IMR-90 (cell line): ENCODE measurements around the gene ZNF521. TPM values are rescaled to one million over a fixed set of nuclear protein-coding genes. Genes with fewer than 3 reads are reported as not detected.

Experiments
- ATAC-seq: fragments of 200-7000 bp; cut with Tn5 transposase; 2 replicates; pipeline ENCODE4 v1.9.1; 2020; ENCODE audit warnings: low read depth, mild to moderate bottlenecking, moderate library complexity
- BruUV-seq: library from RNA; stranded (reverse); fragments of 400-500 nt; replicated peaks from 2 replicates; lab custom pipeline; 2021; lab: Mats Ljungman, UMichigan
- CTCF ChIA-PET: fragments of 300-600 bp; formaldehyde crosslinking; extraction: SDS; loops from one replicate; lab custom pipeline; 2021; ENCODE audit warnings: antibody characterized with exemption; lab: Yijun Ruan, JAX
- POLR2A ChIA-PET: fragments of 300-600 bp; sonication (Branson Sonifier 250); formaldehyde crosslinking; loops from one replicate; lab custom pipeline; 2022; ENCODE audit warnings: antibody characterized with exemption; ENCODE audit not compliant: unreplicated experiment; lab: Charles Lee
- DNase-seq: peaks from one replicate; pipeline ENCODE4 v3.0.0; 2013
- H2AFZ ChIP-seq: replicated peaks from 2 replicates; pipeline ENCODE3; 2013; ENCODE audit warnings: low read length, mild to moderate bottlenecking; ENCODE audit not compliant: poor library complexity
- H2AK5ac ChIP-seq: 2 replicates; pipeline ENCODE4 v1.6.1; 2013; ENCODE audit warnings: low read depth, low read length, inconsistent platforms
- H2AK9ac ChIP-seq: replicated peaks from 2 replicates; pipeline ENCODE3; 2013; ENCODE audit warnings: mild to moderate bottlenecking, low read depth, low read length, moderate library complexity; ENCODE audit not compliant: poor library complexity
- H2BK120ac ChIP-seq: 2 replicates; pipeline ENCODE4 v1.6.1; 2013; ENCODE audit warnings: low read depth, low read length, inconsistent platforms
- H2BK15ac ChIP-seq: 3 replicates; pipeline ENCODE4 v1.6.1; 2013; ENCODE audit warnings: low read depth, low read length, inconsistent platforms
- H2BK20ac ChIP-seq: 2 replicates; pipeline ENCODE4 v1.6.1; 2013; ENCODE audit warnings: low read depth, mild to moderate bottlenecking, inconsistent platforms, low read length, moderate library complexity
- H2BK5ac ChIP-seq: 2 replicates; pipeline ENCODE4 v1.6.1; 2013; ENCODE audit warnings: mild to moderate bottlenecking, low read depth, low read length, inconsistent platforms; ENCODE audit not compliant: poor library complexity, severe bottlenecking
- H3K14ac ChIP-seq: replicated peaks from 2 replicates; pipeline ENCODE4 v1.6.1; 2013; ENCODE audit warnings: low read depth, low read length, inconsistent platforms
- H3K18ac ChIP-seq: 2 replicates; pipeline ENCODE4 v1.6.1; 2013; ENCODE audit warnings: low read depth, low read length, control low read depth
- H3K23ac ChIP-seq: 2 replicates; pipeline ENCODE4 v1.6.1; 2013; ENCODE audit warnings: low read depth, low read length, inconsistent platforms
- H3K27ac ChIP-seq: 2 replicates; pipeline ENCODE4 v1.5.1; 2013; ENCODE audit warnings: mild to moderate bottlenecking, control low read depth, low read length; ENCODE audit not compliant: insufficient read depth
- H3K27me3 ChIP-seq: 2 replicates; pipeline ENCODE4 v1.6.1; 2013; ENCODE audit warnings: low read length; ENCODE audit not compliant: control insufficient read depth, insufficient read depth
- H3K36me3 ChIP-seq: 2 replicates; pipeline ENCODE4 v1.6.1; 2013; ENCODE audit warnings: low read length, mixed read lengths; ENCODE audit not compliant: control insufficient read depth, insufficient read depth
- H3K4ac ChIP-seq: 2 replicates; pipeline ENCODE4 v1.6.1; 2013; ENCODE audit warnings: low read depth, low read length, inconsistent platforms
- H3K4me1 ChIP-seq: 2 replicates; pipeline ENCODE4 v1.6.1; 2013; ENCODE audit warnings: low read length, mixed read lengths; ENCODE audit not compliant: control insufficient read depth, insufficient read depth
- H3K4me2 ChIP-seq: 2 replicates; pipeline ENCODE4 v1.6.1; 2013; ENCODE audit warnings: low read depth, mild to moderate bottlenecking, control low read depth, low read length, moderate library complexity
- H3K4me3 ChIP-seq: 2 replicates; pipeline ENCODE4 v1.5.1; 2013; ENCODE audit warnings: low read depth, mild to moderate bottlenecking, control low read depth, low read length, moderate library complexity; ENCODE audit not compliant: insufficient read depth
- H3K56ac ChIP-seq: 2 replicates; pipeline ENCODE4 v1.6.1; 2013; ENCODE audit warnings: low read length, inconsistent platforms; ENCODE audit not compliant: insufficient read depth; ENCODE audit errors: extremely low read depth
- H3K79me1 ChIP-seq, 2 experiments: 2 replicates each; pipeline ENCODE4 v1.6.1; 2013; ENCODE audit warnings: low read length in 2 of 2, inconsistent platforms in 1 of 2, low read depth in 1 of 2
- H3K9ac ChIP-seq: 2 replicates; pipeline ENCODE4 v1.6.1; 2013; ENCODE audit warnings: low read depth, low read length, control low read depth
- H3K9me1 ChIP-seq: 2 replicates; pipeline ENCODE4 v1.6.1; 2013; ENCODE audit warnings: low read length, inconsistent platforms; ENCODE audit not compliant: insufficient read depth
- H3K9me3 ChIP-seq: 2 replicates; pipeline ENCODE4 v1.6.1; 2013; ENCODE audit warnings: low read length; ENCODE audit not compliant: control insufficient read depth, insufficient read depth
- H4K20me1 ChIP-seq: 2 replicates; pipeline ENCODE4 v1.6.1; 2013; ENCODE audit warnings: low read length, inconsistent platforms; ENCODE audit not compliant: insufficient read depth
- H4K5ac ChIP-seq: 2 replicates; pipeline ENCODE4 v1.6.1; 2013; ENCODE audit warnings: mild to moderate bottlenecking, low read depth, low read length, control low read depth
- H4K8ac ChIP-seq, 2 experiments: 2 replicates each; pipeline ENCODE4 v1.6.1; 2013; ENCODE audit warnings: low read depth in 2 of 2, low read length in 2 of 2, control low read depth in 1 of 2, inconsistent platforms in 1 of 2
- H4K91ac ChIP-seq: 2 replicates; pipeline ENCODE4 v1.6.1; 2013; ENCODE audit warnings: low read depth, low read length, inconsistent platforms; ENCODE audit not compliant: insufficient read depth
- BHLHE40 ChIP-seq: fragments of 150-350 bp; IDR thresholded peaks from 2 replicates; pipeline ENCODE4 v1.6.1; 2016; ENCODE audit warnings: mild to moderate bottlenecking, low read depth, low read length
- CEBPB ChIP-seq: IDR thresholded peaks from 2 replicates; pipeline ENCODE4 v1.6.1; 2012; ENCODE audit warnings: low read depth, low read length, improper control_type of control experiment
- CHD1 ChIP-seq: IDR thresholded peaks from 2 replicates; pipeline ENCODE4 v1.6.1; 2012; ENCODE audit warnings: low read depth, low read length, improper control_type of control experiment
- CTCF ChIP-seq: conservative IDR thresholded peaks from 2 replicates; pipeline ENCODE4 v1.5.1; 2012; ENCODE audit warnings: mild to moderate bottlenecking, low read depth, low read length, improper control_type of control experiment
- ELK1 ChIP-seq: fragments of 150-350 bp; IDR thresholded peaks from 2 replicates; pipeline ENCODE4 v1.6.1; 2016; ENCODE audit warnings: low read depth, mild to moderate bottlenecking, low read length, moderate library complexity, borderline replicate concordance
- FOS ChIP-seq: fragments of 150-350 bp; IDR thresholded peaks from 2 replicates; pipeline ENCODE4 v1.6.1; 2016; ENCODE audit warnings: low read depth, low read length
- MAFK ChIP-seq: IDR thresholded peaks from 2 replicates; pipeline ENCODE4 v1.6.1; 2012; ENCODE audit warnings: low read depth, low read length, improper control_type of control experiment
- MAZ ChIP-seq: IDR thresholded peaks from 2 replicates; pipeline ENCODE4 v1.6.1; 2012; ENCODE audit warnings: low read depth, mild to moderate bottlenecking, low read length, improper control_type of control experiment, moderate library complexity, borderline replicate concordance
- MXI1 ChIP-seq: IDR thresholded peaks from 2 replicates; pipeline ENCODE4 v1.6.1; 2012; ENCODE audit warnings: low read depth, mild to moderate bottlenecking, low read length, moderate library complexity, borderline replicate concordance
- NFE2L2 ChIP-seq: fragments of 150-350 bp; IDR thresholded peaks from 2 replicates; pipeline ENCODE4 v1.6.1; 2016; ENCODE audit warnings: low read depth, mild to moderate bottlenecking, low read length
- POLR2A ChIP-seq: IDR thresholded peaks from 2 replicates; pipeline ENCODE4 v1.6.1; 2012; ENCODE audit warnings: mild to moderate bottlenecking, low read depth, low read length
- RAD21 ChIP-seq: IDR thresholded peaks from 2 replicates; pipeline ENCODE4 v1.6.1; 2012; ENCODE audit warnings: low read length, improper control_type of control experiment
- RCOR1 ChIP-seq: IDR thresholded peaks from 2 replicates; pipeline ENCODE4 v1.6.1; 2012; ENCODE audit warnings: mild to moderate bottlenecking, low read length, improper control_type of control experiment; ENCODE audit not compliant: insufficient replicate concordance
- RFX5 ChIP-seq: IDR thresholded peaks from 2 replicates; pipeline ENCODE4 v1.8.0; 2012; ENCODE audit warnings: low read depth, mild to moderate bottlenecking, low read length, moderate library complexity
- SMC3 ChIP-seq: fragments of 150-350 bp; IDR thresholded peaks from 2 replicates; pipeline ENCODE4 v1.6.1; 2016; ENCODE audit warnings: low read depth, mild to moderate bottlenecking, antibody characterized with exemption, low read length, moderate library complexity
- USF2 ChIP-seq: fragments of 150-350 bp; IDR thresholded peaks from 2 replicates; pipeline ENCODE4 v1.6.1; 2017; ENCODE audit warnings: mild to moderate bottlenecking, antibody characterized with exemption, low read length, low read depth
- WGBS, 2 experiments: methylation state at CpG; one replicate each; pipeline versions ENCODE4 v1.1.5 to v1.1.7; 2013; ENCODE audit warnings: missing lambda C conversion rate in 2 of 2; ENCODE audit not compliant: insufficient read length in 1 of 2; ENCODE audit errors: extremely low coverage in 2 of 2; 5-methylcytosine and 5-hydroxymethylcytosine counted together
- dilution Hi-C: fragments of 300-500 bp; cut with HindIII; formaldehyde crosslinking; loops from one replicate; pipeline ENCODE4 v1.14.3; 2018; ENCODE audit warnings: low sequenced_read_pairs; ENCODE audit not compliant: unreplicated experiment
- in situ Hi-C: fragments of 300-500 bp; cut with MboI; formaldehyde crosslinking; loops from 3 replicates; pipeline ENCODE4 v1.14.3; 2019; ENCODE audit warnings: low sequenced_read_pairs, inconsistent platforms, mixed read lengths
- intact Hi-C: fragments of 100-400 bp; cut with micrococcal nuclease; formaldehyde crosslinking; loops from 2 replicates; pipeline ENCODE4 v1.10.0; 2022
- polyA plus RNA-seq, 3 experiments: library from polyadenylated mRNA; depleted of rRNA; stranded (reverse); fragments of >200 nt; gene quantifications; 2 replicates each; pipeline ENCODE4 v1.2.3, GENCODE V29; 2012; ENCODE audit warnings: low replicate concordance in 1 of 3
- total RNA-seq: library from RNA; depleted of rRNA; stranded (reverse); fragments of >200 nt; gene quantifications from 2 replicates; pipeline ENCODE4 v1.2.3, GENCODE V29; 2012

ZNF521 gene
- total and polyA plus RNA-seq, 2 of the 4 experiments (the other 2 are of a cell fraction): 21.5 to 59.3 TPM

DNA sequence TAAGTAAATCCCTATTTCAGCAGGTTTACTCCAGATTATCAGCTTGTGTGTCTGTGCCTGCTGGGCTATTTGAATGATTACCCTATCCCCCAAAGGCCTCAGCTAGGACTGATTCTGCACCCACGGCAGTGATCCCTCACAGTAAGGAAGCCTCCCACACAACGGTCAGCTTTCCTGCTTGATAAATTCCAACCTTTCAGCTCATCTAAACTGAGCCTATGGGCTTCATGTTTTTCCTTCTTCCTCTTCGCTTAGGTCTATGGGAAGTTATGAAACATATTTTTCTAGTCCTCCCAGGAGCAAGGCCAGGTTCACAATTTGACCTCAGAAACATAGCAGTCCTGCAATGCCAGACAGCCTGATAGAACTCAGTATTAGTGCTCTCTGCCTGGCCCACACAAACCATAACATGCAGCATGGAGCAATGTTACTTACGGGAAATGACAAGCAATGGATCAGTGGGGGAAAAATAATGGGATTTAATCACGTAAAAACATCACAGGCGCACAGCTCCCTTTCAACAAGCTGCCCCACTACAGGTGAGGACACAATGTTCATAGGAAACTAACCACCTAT lies 170.9 kb downstream of the ZNF521 start:
- H4K5ac ChIP-seq: no peak overlapping the region
- no peak overlapping the region for H3K4ac ChIP-seq
- TF ChIP-seq ELK1: no peak
- TF ChIP-seq BHLHE40: no peak
- no peak for TF ChIP-seq FOS
- no peak for TF ChIP-seq POLR2A
- TF ChIP-seq RAD21: no peak
- no peak for TF ChIP-seq MAZ
- no peak for TF ChIP-seq MAFK
- TF ChIP-seq CTCF: no peak
- TF ChIP-seq MXI1: no peak
- TF ChIP-seq NFE2L2: no peak
- no peak for TF ChIP-seq RFX5
- no peak for TF ChIP-seq CEBPB
- TF ChIP-seq USF2: no peak
- no peak for TF ChIP-seq SMC3
- no peak for TF ChIP-seq RCOR1
- no peak for TF ChIP-seq CHD1
- no peak overlapping the region for H2BK15ac ChIP-seq
- no peak overlapping the region for H3K23ac ChIP-seq
- in situ Hi-C loops: no loop called here
- H3K79me1 ChIP-seq: peaks cover 10 to 21% of the 10 kb centered on the region in 2 experiments; a peak in 3 of 4 replicates
- CTCF ChIA-PET: no interaction called here
- H2AK5ac ChIP-seq: no peak overlapping the region
- BruUV-seq: no TSS peak
- no peak overlapping the region for H3K4me3 ChIP-seq
- H2AFZ ChIP-seq: no peak overlapping the region
- no peak overlapping the region for H4K8ac ChIP-seq
- H3K56ac ChIP-seq: no peak overlapping the region
- no peaks in the 10 kb centered on the region; the same call in 1 of the 2 replicates for H3K36me3 ChIP-seq
- H3K27me3 ChIP-seq: no peaks in the 10 kb centered on the region
- intact Hi-C loops: no loop called here
- POLR2A ChIA-PET: no interaction called here
- H3K9me3 ChIP-seq: no peaks in the 10 kb centered on the region
- H3K9ac ChIP-seq: no peak overlapping the region
- WGBS, 2 experiments: no CpG with 5 or more reads among the region's 6 CpGs
- no peak for ATAC-seq
- H3K9me1 ChIP-seq: 0 out of 2 replicates have a peak, but pooled peaks cover 6% of the 10 kb centered on the region
- H4K20me1 ChIP-seq: no peaks in the 10 kb centered on the region
- no peak overlapping the region for H2BK120ac ChIP-seq
- 0 out of 2 replicates have a peak, but pooled peaks cover 2% of the 10 kb centered on the region for H3K4me1 ChIP-seq
- H2AK9ac ChIP-seq: no peak overlapping the region
- no peak overlapping the region for H2BK20ac ChIP-seq
- H3K18ac ChIP-seq: no peak overlapping the region
- H4K91ac ChIP-seq: no peak overlapping the region
- no peak overlapping the region for H3K27ac ChIP-seq
- no peak overlapping the region for H3K14ac ChIP-seq
- no peak overlapping the region for H3K4me2 ChIP-seq
- dilution Hi-C loops: no loop called here
- H2BK5ac ChIP-seq: no peak overlapping the region
- no peak for DNase-seq
